IPS DF 6.9 (cell line): ENCODE measurements around the gene HDHD3.
"Not testable (repeated sequence)": the region's sequence is repeated elsewhere in the genome, so short reads cannot be mapped to it uniquely, and the experiment has no call there.

Source experiments
- DNase-seq: peaks from one replicate; pipeline ENCODE4 v3.0.0-alpha.2; 2013; ENCODE audit warnings: low read depth, low spot score
- H3K27ac ChIP-seq: one replicate; pipeline ENCODE4 v1.5.1; 2013; ENCODE audit warnings: low read length, control low read depth
- H3K27me3 ChIP-seq: 2 replicates; pipeline ENCODE4 v1.6.1; 2013; ENCODE audit warnings: mild to moderate bottlenecking, low read length; ENCODE audit not compliant: control insufficient read depth, insufficient read depth
- H3K36me3 ChIP-seq: 2 replicates; pipeline ENCODE4 v1.6.1; 2013; ENCODE audit warnings: low read length; ENCODE audit not compliant: control insufficient read depth, insufficient read depth
- H3K4me1 ChIP-seq: 2 replicates; pipeline ENCODE4 v1.6.1; 2013; ENCODE audit warnings: low read length; ENCODE audit not compliant: control insufficient read depth, insufficient read depth
- H3K4me3 ChIP-seq: 2 replicates; pipeline ENCODE4 v1.5.1; 2013; ENCODE audit warnings: mild to moderate bottlenecking, low read length
- H3K9me3 ChIP-seq: 2 replicates; pipeline ENCODE4 v1.6.1; 2013; ENCODE audit warnings: low read length, inconsistent platforms; ENCODE audit not compliant: control insufficient read depth, insufficient read depth
- WGBS: extraction: QIAGEN DNeasy Blood & Tissue Kit; methylation state at CpG from one replicate; pipeline ENCODE4 v1.1.7; 2013; ENCODE audit warnings: mixed read lengths, missing lambda C conversion rate; ENCODE audit not compliant: insufficient read length, insufficient coverage; 5-methylcytosine and 5-hydroxymethylcytosine counted together

The HDHD3 gene

DNA sequence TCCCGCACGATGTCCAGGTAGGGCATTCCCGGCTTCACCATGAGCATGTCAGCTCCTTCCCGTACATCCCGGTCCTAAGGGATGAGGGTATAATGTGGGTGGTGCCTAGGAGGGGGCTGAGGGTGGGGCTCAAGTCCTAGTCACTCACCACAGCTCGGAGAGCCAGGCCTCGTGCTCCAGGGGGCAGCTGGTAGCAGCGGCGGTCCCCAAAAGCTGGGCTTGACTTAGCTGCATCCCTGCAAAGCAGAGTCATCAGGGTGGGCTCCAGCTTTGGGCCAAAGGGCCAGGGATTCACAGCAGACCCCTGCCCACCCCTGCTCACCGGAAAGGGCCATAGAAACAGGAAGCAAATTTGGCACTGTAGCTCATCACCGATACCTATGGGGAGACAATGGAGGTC is 12.7 kb upstream of the HDHD3 start:
- Histone ChIP-seq H3K9me3 (no peaks in the 10 kb centered on the region), H3K4me1 (no peaks in the 10 kb centered on the region), H3K36me3 (peaks cover 16% of the 10 kb centered on the region), H3K27me3 (no peaks in the 10 kb centered on the region), H3K4me3 (no peak overlapping the region), H3K27ac (no peak overlapping the region)
- WGBS, result no CpG with 5 or more reads among the region's 11 CpGs
- DNase-seq, result no peak

DNA sequence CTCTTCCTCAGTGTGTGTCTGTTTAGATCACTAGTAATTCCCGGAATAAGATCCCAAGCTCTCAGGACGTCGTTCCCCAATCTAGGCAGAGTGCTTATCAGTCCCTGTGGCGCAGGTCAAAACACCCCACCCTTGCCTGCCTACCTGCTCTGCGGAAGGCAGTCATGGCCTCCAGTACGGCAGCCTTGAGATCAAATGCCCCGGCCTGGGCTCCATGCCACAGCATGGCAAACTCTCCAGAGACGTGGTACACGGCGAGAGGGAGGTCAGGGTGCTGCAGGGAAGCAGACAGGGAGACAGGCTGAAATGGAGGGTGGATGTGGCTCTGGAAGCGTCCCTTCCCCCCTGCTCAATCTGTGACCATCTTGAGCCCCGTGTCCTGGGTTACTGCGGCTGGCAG is 12.0 kb upstream of the HDHD3 start:
- WGBS, result no CpG with 5 or more reads among the region's 13 CpGs
- H3K4me1 ChIP-seq, result no peaks in the 10 kb centered on the region
- H3K27ac ChIP-seq, result no peak overlapping the region
- no peaks in the 10 kb centered on the region for H3K27me3 ChIP-seq
- no peaks in the 10 kb centered on the region for H3K9me3 ChIP-seq
- H3K36me3 ChIP-seq, result peaks cover 16% of the 10 kb centered on the region
- no peak overlapping the region for H3K4me3 ChIP-seq
- DNase-seq, result no peak

DNA sequence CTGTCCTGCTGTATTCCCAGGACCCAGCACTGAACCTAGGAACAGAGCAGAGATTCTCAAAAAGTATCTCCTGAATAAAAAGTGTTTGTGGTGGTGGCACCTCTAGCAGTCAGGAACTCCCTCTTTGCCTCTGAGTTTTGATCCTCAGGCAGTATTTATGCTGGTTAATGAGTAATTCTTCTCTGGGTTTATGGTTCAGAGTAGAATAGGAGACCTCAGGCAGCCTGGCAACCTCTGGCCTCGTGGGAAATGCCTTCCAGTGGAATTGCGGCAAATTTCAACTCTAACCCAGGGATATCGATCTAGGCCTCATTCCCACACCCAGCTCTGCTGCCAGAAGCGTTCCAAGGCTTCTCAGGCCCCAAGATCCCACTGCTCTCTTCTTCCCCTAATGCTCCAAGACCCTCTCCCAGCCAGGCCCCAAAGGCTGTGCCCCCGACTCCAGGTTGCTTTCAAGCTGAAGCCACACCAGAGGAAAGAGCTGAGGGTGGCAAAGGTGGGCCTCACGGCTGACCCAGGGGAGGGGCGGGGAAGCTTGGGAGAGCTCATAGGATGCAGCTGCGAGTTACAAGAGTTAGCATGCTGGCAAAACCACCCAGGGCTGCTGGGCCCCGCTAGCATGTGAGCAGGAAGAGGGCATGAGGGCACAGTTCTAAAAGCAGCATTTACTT is 10.9 kb upstream of the HDHD3 start:
- Histone ChIP-seq H3K27ac (no peak overlapping the region), H3K4me1 (no peaks in the 10 kb centered on the region), H3K4me3 (no peak overlapping the region), H3K36me3 (peaks cover 16% of the 10 kb centered on the region), H3K27me3 (no peaks in the 10 kb centered on the region), H3K9me3 (no peaks in the 10 kb centered on the region)
- no CpG with 5 or more reads among the region's 9 CpGs for WGBS
- DNase-seq, result no peak

DNA sequence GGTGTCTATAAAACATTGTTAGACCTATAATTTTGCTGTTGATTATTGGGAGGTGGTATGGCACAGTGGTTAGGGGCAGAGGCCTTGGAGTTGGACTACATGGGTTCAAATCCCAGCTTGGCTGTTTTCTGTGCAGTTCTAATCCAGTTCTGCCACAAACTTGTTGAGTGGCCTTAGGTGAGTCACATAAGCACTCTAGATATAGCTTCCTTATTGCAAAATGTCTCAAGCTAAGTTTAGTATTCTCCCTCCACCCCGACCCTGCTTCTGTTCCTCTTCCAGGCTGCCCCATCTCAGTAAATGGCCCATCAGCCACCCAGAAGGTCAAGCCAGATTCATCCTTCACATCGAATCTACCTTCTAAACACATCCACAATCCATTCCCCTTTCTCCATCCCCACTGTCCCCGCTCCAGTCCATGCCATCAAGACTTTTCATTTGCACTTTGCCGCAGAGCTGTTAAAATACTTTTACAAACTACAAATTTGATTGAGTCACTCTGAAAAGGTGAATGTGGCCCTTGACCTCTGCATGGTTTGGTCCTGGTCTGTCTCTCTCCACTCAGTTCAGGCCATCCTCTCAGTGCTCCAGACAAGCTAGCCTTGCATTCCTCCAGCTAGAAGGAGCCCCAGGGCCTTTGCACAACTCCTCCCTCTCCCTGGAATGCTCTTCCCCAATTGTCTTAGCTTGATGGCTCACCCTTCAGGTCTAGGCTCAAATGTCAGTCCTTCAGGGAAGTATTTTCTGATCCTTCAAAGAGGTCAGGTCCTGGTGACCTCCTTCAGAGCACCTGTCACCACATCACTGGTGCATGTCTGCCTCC is 10.0 kb upstream of the HDHD3 start:
- no peak for DNase-seq
- Histone ChIP-seq H3K27ac (no peak overlapping the region), H3K36me3 (peaks cover 16% of the 10 kb centered on the region), H3K4me3 (no peak overlapping the region), H3K4me1 (no peaks in the 10 kb centered on the region), H3K27me3 (no peaks in the 10 kb centered on the region), H3K9me3 (no peaks in the 10 kb centered on the region)
- 100% methylated on average over 2 of the region's 4 CpGs for WGBS

DNA sequence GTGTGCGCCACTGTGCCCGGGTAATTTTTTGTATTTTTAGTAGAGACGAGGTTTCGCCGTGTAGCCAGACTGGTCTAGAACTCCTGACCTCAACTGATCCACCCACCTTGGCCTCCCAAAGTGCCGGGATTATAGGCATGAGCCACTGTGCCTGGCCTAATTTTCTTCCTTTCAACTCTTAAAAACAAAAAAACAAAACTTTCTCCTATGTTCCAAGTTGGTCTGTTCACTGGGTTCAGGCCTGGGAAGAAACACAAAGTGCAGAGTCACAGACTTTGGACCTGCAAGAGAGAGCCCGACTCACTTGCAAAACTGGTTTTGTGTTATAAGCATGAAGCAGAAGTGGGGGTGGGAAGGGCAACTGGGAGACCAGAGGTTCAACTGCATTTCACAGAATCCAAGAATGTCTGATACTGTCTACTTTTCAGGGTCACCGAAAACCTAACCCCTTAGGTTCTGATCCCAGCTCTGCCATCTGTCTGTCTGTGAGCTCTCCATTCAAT is 5.2 kb upstream of the HDHD3 start:
- DNase-seq, result no peak
- Histone ChIP-seq H3K4me1 (no peaks in the 10 kb centered on the region; the same call in 1 of the 2 replicates), H3K9me3 (no peaks in the 10 kb centered on the region), H3K27ac (no peak overlapping the region), H3K4me3 (no peak overlapping the region), H3K27me3 (no peaks in the 10 kb centered on the region), H3K36me3 (no peaks in the 10 kb centered on the region)
- WGBS, result no CpG with 5 or more reads among the region's 8 CpGs

DNA sequence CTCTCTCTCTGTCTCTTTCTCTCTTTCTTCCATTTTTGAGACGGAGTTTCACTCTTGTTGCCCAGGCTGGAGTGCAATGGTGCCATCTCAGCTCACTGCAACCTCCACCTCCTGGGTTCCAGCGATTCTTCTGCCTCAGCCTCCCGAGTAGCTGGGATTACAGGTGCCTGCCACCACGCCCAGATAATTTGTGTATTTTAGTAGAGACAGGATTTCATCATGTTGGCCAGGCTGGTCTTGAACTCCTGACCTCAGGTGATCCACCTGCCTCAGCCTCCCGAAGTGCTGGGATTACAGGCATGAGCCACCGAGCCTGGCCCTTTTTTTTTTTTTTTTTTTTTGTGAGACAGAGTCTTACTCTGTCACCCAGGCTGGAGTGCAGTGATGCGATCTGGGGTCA is 4.7 kb upstream of the HDHD3 start:
- H3K4me1 ChIP-seq, DNase-seq, H3K4me3 ChIP-seq, H3K27me3 ChIP-seq, H3K27ac ChIP-seq, H3K36me3 ChIP-seq, H3K9me3 ChIP-seq: not testable (repeated sequence)
- no CpG with 5 or more reads among the region's 7 CpGs for WGBS

DNA sequence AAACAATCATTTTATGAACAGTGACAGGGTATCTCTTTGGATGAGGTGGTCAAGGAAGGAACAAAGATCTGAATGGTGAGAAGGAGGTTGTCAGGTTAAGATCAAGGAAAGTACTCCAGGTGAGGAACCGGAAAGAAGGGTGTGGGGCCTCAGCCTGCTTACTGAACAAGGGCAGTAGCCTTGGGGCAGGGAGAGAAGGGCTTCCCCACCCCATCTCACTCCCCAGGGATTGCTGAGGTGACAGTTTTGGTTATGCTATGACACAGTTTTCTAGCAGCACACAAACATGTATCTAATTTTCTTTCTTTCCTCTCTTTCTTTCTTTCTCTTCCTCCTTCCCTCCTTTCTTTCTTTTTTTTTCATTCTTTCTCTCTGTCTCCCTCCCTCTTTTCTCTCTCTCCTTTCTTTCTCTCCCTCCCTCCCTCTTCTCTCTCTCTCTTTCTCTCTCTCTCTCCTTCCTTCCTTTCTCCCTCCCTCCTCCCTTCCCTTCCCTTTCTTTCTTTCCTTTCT is 4.1 kb upstream of the HDHD3 start:
- H3K27me3 ChIP-seq, result no peaks in the 10 kb centered on the region
- no peak overlapping the region for H3K4me3 ChIP-seq
- no peaks in the 10 kb centered on the region for H3K9me3 ChIP-seq
- WGBS, result no CpG with 5 or more reads among the region's 1 CpG
- H3K27ac ChIP-seq, result no peak overlapping the region
- DNase-seq, result no peak
- no peaks in the 10 kb centered on the region for H3K36me3 ChIP-seq
- H3K4me1 ChIP-seq, result no peaks in the 10 kb centered on the region; the same call in 1 of the 2 replicates

DNA sequence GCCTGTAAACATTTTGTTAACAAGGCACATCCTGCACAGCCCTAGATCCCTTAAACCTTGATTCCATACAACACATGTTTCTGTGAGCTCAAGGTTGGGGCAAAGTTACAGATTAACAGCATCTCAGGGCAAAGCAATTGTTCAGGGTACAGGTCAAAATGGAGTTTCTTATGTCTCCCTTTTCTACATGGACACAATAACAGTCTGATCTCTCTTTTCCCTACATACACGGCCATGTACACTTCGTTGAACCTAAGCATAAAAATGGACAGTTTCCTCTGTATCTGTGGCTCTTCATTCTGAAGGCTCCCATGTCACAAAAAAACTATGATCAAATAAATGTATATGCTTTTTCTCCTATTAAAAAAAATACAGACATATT is 3.0 kb upstream of the HDHD3 start:
- H3K4me3 ChIP-seq, DNase-seq, H3K4me1 ChIP-seq, H3K27me3 ChIP-seq, H3K9me3 ChIP-seq, H3K36me3 ChIP-seq, H3K27ac ChIP-seq: not testable (repeated sequence)
- no CpG with 5 or more reads among the region's 2 CpGs for WGBS

DNA sequence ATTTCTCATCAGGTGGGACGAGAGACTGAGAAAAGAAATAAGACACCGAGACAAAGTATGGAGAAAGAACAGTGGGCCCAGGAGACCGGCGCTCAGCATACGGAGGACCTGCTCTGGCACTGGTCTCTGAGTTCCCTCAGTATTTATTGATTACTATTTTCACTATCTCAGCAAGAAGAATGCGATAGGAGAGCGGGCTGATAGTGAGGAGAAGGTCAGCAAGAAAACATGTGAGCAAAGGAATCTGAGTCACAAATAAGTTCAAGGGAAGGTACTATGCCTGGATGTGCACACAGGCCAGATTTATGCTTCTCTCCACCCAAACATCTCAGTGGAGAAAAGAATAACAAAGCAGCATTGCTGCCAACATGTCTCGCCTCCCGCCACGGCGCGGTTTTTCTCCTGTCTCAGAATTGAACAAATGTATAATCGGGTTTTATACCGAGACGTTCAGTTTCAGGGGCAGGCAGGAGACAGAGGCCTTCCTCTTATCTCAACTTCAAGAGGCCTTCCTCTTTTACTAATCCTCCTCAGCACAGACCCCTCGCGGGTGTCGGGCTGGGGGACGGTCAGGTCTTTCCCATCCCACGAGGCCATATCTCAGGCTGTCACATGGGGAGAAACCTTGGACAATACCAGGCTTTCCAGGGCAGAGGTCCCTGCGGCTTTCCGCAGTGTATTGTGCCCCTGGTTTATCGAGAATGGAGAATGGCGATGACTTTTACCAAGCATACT is 2.5 kb upstream of the HDHD3 start:
- no CpG with 5 or more reads among the region's 24 CpGs for WGBS
- not testable (repeated sequence) for H3K27me3 ChIP-seq, H3K4me1 ChIP-seq, H3K27ac ChIP-seq, H3K4me3 ChIP-seq, H3K36me3 ChIP-seq, DNase-seq, H3K9me3 ChIP-seq
